Liver (tissue), 9 donors: Measurements from ENCODE around the gene SCN8A. TPM values are rescaled to one million over a fixed set of nuclear protein-coding genes. Genes with fewer than 3 reads are reported as not detected.

Experiments used
- DNase-seq: peaks from one replicate; pipeline ENCODE4 v3.0.0-alpha.2; 2017; ENCODE audit warnings: low spot score
- H3K27ac ChIP-seq, 2 donors: one replicate each; pipeline ENCODE4 v1.7.0; 2013; ENCODE audit warnings: inconsistent platforms in 2 of 2, low read length in 2 of 2, control low read depth in 1 of 2, low read depth in 1 of 2, mild to moderate bottlenecking in 1 of 2
- H3K27me3 ChIP-seq, 4 donors: one replicate each; pipeline versions ENCODE4 v1.6.1 to v1.7.0; 2013; ENCODE audit warnings: low read length in 3 of 4, inconsistent platforms in 1 of 4, mild to moderate bottlenecking in 1 of 4, moderate library complexity in 1 of 4; ENCODE audit not compliant: control insufficient read depth in 4 of 4, insufficient read depth in 4 of 4
- H3K36me3 ChIP-seq, 4 donors: one replicate each; pipeline versions ENCODE4 v1.6.1 to v1.7.0; 2013; ENCODE audit warnings: low read length in 3 of 4, mild to moderate bottlenecking in 3 of 4, low read depth in 1 of 4, moderate library complexity in 1 of 4; ENCODE audit not compliant: control insufficient read depth in 4 of 4, insufficient read depth in 3 of 4
- H3K4me1 ChIP-seq, 4 donors: one replicate each; pipeline versions ENCODE4 v1.6.1 to v1.7.0; 2013; ENCODE audit warnings: low read length in 3 of 4, mild to moderate bottlenecking in 3 of 4, moderate library complexity in 1 of 4; ENCODE audit not compliant: control insufficient read depth in 4 of 4, insufficient read depth in 4 of 4
- H3K4me3 ChIP-seq, 3 donors: one replicate each; pipeline versions ENCODE4 v1.6.1 to v1.7.0; 2013; ENCODE audit warnings: low read length in 3 of 3, control low read depth in 1 of 3, low read depth in 1 of 3, mild to moderate bottlenecking in 1 of 3
- H3K9ac ChIP-seq, 2 donors: one replicate each; pipeline ENCODE4 v1.7.0; 2013; ENCODE audit warnings: low read length in 2 of 2, mild to moderate bottlenecking in 2 of 2, moderate library complexity in 2 of 2, control low read depth in 1 of 2, low read depth in 1 of 2
- H3K9me3 ChIP-seq, 4 donors: one replicate each; pipeline versions ENCODE4 v1.6.1 to v1.7.0; 2013; ENCODE audit warnings: low read length in 3 of 4; ENCODE audit not compliant: control insufficient read depth in 4 of 4
- EGR1 ChIP-seq, 2 donors: IDR thresholded peaks; 2 replicates each; pipeline ENCODE4 v1.6.1; 2016 to 2018; ENCODE audit warnings: antibody characterized with exemption in 2 of 2, low read depth in 2 of 2
- FOXA1 ChIP-seq: IDR thresholded peaks from 2 replicates; pipeline ENCODE4 v1.6.1; 2016; ENCODE audit warnings: antibody characterized with exemption
- FOXA2 ChIP-seq: IDR thresholded peaks from 2 replicates; pipeline ENCODE4 v1.6.1; 2016; ENCODE audit warnings: antibody characterized with exemption
- GABPA ChIP-seq, 2 donors: IDR thresholded peaks in 1 of 2; conservative IDR thresholded peaks in 1 of 2; 2 replicates each; pipeline ENCODE4 v1.6.1; 2016; ENCODE audit warnings: antibody characterized with exemption in 2 of 2, mild to moderate bottlenecking in 1 of 2, moderate library complexity in 1 of 2
- HNF4A ChIP-seq, 2 donors: conservative IDR thresholded peaks; 2 replicates each; pipeline ENCODE4 v1.6.1; 2016; ENCODE audit warnings: antibody characterized with exemption in 2 of 2, mild to moderate bottlenecking in 2 of 2
- HNF4G ChIP-seq: IDR thresholded peaks from 2 replicates; pipeline ENCODE4 v1.6.1; 2016; ENCODE audit warnings: antibody characterized with exemption
- JUND ChIP-seq, 2 donors: IDR thresholded peaks; 2 replicates each; pipeline ENCODE4 v1.6.1; 2016; ENCODE audit warnings: antibody characterized with exemption in 2 of 2
- MAX ChIP-seq: IDR thresholded peaks from 2 replicates; pipeline ENCODE4 v1.6.1; 2016; ENCODE audit warnings: antibody characterized with exemption
- NR2F2 ChIP-seq: IDR thresholded peaks from 2 replicates; pipeline ENCODE4 v1.6.1; 2016; ENCODE audit warnings: antibody characterized with exemption
- RAD21 ChIP-seq, 2 donors: IDR thresholded peaks; 2 replicates each; pipeline ENCODE4 v1.6.1; 2016; ENCODE audit warnings: antibody characterized with exemption in 2 of 2, mild to moderate bottlenecking in 2 of 2
- RXRA ChIP-seq, 2 donors: IDR thresholded peaks; 2 replicates each; pipeline ENCODE4 v1.6.1; 2017 to 2018; ENCODE audit warnings: antibody characterized with exemption in 2 of 2, mild to moderate bottlenecking in 1 of 2
- SP1 ChIP-seq: IDR thresholded peaks from 2 replicates; pipeline ENCODE4 v1.6.1; 2018; ENCODE audit warnings: antibody characterized with exemption, mild to moderate bottlenecking
- TAF1 ChIP-seq: conservative IDR thresholded peaks from 2 replicates; pipeline ENCODE4 v1.6.1; 2016; ENCODE audit warnings: antibody characterized with exemption, mild to moderate bottlenecking
- YY1 ChIP-seq: IDR thresholded peaks from 2 replicates; pipeline ENCODE4 v1.6.1; 2016; ENCODE audit warnings: antibody characterized with exemption, mild to moderate bottlenecking
- WGBS: extraction: QIAGEN DNeasy Blood & Tissue Kit; methylation state at CpG from one replicate; pipeline ENCODE4 v1.1.7; 2013; 5-methylcytosine and 5-hydroxymethylcytosine counted together
- polyA plus RNA-seq, 2 donors: library from polyadenylated mRNA; stranded (reverse) in 1 of 2; unstranded in 1 of 2; fragments of 200-250 nt in 1 of 2; fragments of >200 nt in 1 of 2; fragmentation: Nextera tagmentation in 1 of 2; extraction: Ambion mirVana in 1 of 2; gene quantifications; one replicate each; pipeline versions ENCODE4 v1.2.1 to v1.2.3, GENCODE V29; 2013 to 2015
- total RNA-seq, 2 donors: library from RNA; depleted of rRNA; stranded (reverse); fragments of >200 nt; gene quantifications; one replicate each; pipeline ENCODE4 v1.2.3, GENCODE V29; 2014
- TF ChIP-seq, protein P1 (sequence below): IDR thresholded peaks from 2 replicates; pipeline ENCODE4 v1.6.1; 2016; ENCODE audit warnings: antibody characterized with exemption
- TF ChIP-seq, protein P2 (sequence below): fragments of 150-350 bp; IDR thresholded peaks from 2 replicates; pipeline ENCODE4 v1.5.1; 2017; ENCODE audit warnings: improper control_type of control experiment, low read depth, low read length; ENCODE audit not compliant: missing input control
- TF ChIP-seq, protein P3 (sequence below): IDR thresholded peaks from 2 replicates; pipeline ENCODE4 v1.6.1; 2016; ENCODE audit warnings: antibody characterized with exemption, mild to moderate bottlenecking
- donor health status: healthy.
- donor health status: healthy.
- donor health status: healthy.
- donor health status: healthy.
- donor health status: healthy.

Gene SCN8A
- total and polyA plus RNA-seq, 4 donors, result 0.84 to 12.7 (median 3.8) TPM

DNA sequence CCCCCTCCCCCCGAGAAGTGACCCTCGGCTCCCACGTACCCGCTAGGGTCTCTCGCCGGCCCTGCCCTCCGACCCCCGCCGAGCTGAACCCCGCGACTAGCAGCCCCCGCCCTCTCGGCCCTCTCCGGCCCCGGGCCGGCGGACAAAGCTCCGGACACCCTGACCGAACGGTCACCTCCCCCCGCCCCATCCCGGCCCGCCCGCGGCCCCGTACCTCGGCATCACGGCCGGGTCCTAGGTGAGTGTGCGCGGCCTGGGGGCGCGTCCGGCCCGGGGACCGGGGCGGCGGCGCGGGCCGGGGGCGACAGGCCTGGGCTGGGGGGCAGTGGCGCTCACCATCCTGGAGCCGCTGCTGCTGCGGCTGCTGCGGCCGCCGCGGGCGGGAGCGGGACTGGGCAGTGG is 257.3 kb downstream of the SCN8A start, which contains the start of gene FIGNL2:
TSS of gene FIGNL2 (minus strand) at position 393 of the 402 bp plus-strand sequence. CDS start 26,305 bp downstream, outside the sequence.
- 2% methylated on average over 51 of the region's 51 CpGs for WGBS
- no peaks in the 10 kb centered on the region for H3K36me3 ChIP-seq
- TF ChIP-seq MAX (no peak), EGR1 (IDR thresholded peaks at IDR 0.05; ENCODE audit: low read depth in 2 of 2) (no peak), HNF4G (no peak), NR2F2 (no peak), SP1 (no peak), RAD21 (IDR thresholded peaks at IDR 0.05) (no peak), GABPA (IDR thresholded peaks at IDR 0.05 in 1 of 2, conservative IDR thresholded peaks at IDR 0.05 in 1 of 2) (no peak)
- TF ChIP-seq, protein P1, sequence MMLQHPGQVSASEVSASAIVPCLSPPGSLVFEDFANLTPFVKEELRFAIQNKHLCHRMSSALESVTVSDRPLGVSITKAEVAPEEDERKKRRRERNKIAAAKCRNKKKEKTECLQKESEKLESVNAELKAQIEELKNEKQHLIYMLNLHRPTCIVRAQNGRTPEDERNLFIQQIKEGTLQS, result no peak
- TF ChIP-seq, protein P2, sequence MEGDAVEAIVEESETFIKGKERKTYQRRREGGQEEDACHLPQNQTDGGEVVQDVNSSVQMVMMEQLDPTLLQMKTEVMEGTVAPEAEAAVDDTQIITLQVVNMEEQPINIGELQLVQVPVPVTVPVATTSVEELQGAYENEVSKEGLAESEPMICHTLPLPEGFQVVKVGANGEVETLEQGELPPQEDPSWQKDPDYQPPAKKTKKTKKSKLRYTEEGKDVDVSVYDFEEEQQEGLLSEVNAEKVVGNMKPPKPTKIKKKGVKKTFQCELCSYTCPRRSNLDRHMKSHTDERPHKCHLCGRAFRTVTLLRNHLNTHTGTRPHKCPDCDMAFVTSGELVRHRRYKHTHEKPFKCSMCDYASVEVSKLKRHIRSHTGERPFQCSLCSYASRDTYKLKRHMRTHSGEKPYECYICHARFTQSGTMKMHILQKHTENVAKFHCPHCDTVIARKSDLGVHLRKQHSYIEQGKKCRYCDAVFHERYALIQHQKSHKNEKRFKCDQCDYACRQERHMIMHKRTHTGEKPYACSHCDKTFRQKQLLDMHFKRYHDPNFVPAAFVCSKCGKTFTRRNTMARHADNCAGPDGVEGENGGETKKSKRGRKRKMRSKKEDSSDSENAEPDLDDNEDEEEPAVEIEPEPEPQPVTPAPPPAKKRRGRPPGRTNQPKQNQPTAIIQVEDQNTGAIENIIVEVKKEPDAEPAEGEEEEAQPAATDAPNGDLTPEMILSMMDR, result no peak
- peak within 1 kb of the TSS in 1 of 2 donors; percentile 48 for H3K9ac ChIP-seq
- H3K27ac ChIP-seq, result peak within 1 kb of the TSS in 1 of 2 donors; percentile 50
- peaks cover 4 to 17% (median 13%) of the 10 kb centered on the region in 4 donors for H3K4me1 ChIP-seq
- no peak for DNase-seq
- peak within 1 kb of the TSS in 2 of 3 donors; percentile 45 to 84 for H3K4me3 ChIP-seq
- no peaks in the 10 kb centered on the region for H3K9me3 ChIP-seq
- H3K27me3 ChIP-seq, result peaks cover 0 to 7% (median 0%) of the 10 kb centered on the region in 4 donors

DNA sequence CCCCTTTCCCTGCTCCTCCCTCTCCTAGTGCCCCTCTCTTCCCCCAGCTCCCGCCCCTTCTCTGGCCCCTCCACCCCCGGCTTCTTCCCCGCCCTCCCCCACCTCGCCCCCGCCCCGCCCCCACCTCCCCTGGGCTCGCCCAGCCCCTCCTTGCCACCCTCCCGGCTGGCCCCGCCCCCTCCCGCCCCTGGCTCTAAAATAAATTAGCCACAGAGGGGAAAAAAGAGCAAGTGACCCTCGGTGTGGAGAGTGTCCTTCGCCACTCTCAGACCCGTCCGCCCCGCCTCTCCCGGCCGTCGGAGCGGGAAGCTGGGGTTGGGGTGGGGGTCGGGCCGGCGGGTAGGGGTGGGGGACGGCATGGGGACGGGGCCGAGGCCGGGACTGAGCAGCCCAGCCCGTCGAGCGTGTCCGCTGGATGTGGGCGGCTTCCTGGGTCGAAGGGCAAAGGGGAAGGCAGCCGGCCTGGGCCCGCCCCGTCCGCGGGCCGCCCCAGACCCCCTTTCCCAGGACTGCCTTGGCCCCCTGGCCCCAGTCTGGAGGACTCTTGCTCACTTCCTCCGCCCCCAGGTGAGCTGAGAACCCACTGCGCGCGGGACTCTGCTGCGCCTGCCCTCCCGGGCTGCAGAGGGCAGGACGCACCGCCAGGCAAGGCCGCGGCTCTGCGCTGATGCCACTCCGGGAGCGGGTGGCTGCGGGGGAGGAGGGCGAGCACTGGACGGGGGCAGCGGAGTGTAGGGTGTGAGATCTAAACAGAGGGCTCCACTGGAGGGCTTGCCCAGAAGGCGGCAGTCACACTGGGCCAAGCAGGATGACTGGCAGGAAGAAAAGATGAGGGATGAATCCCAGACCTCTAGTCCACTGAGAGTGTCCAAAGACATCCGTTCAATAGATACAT is 258.1 kb downstream of the SCN8A start:
- H3K36me3 ChIP-seq, result no peaks in the 10 kb centered on the region
- WGBS, result 27% methylated on average over 57 of the region's 57 CpGs
- peak; percentile 56 for DNase-seq
- H3K27me3 ChIP-seq, result peaks cover 0 to 3% (median 0%) of the 10 kb centered on the region in 4 donors
- peak overlapping the region in 1 of 2 donors; percentile 45 for H3K27ac ChIP-seq
- H3K4me3 ChIP-seq, result peak overlapping the region in 2 of 3 donors; percentile 7 to 84
- H3K4me1 ChIP-seq, result peaks cover 4 to 17% (median 13%) of the 10 kb centered on the region in 4 donors
- H3K9me3 ChIP-seq, result no peaks in the 10 kb centered on the region
- H3K9ac ChIP-seq, result no peak overlapping the region
- TF ChIP-seq FOXA2 (no peak), YY1 (no peak), SP1 (peak; percentile 19), HNF4A (conservative IDR thresholded peaks at IDR 0.05) (peak in 1 of 2 donors; percentile 51)

- Histone ChIP-seq H3K9ac (no peak overlapping the region), H3K9me3 (no peaks in the 10 kb centered on the region), H3K27ac (no peak overlapping the region), H3K27me3 (no peaks in the 10 kb centered on the region), H3K4me3 (peak overlapping the region in 1 of 3 donors; percentile 84), H3K4me1 (peaks cover 4 to 17% (median 13%) of the 10 kb centered on the region in 4 donors), H3K36me3 (no peaks in the 10 kb centered on the region)
- WGBS, result 83% methylated on average over 8 of the region's 8 CpGs
- no peak for DNase-seq
- TF ChIP-seq JUND (IDR thresholded peaks at IDR 0.05), result no peak
- TF ChIP-seq YY1, result no peak
- no peak for TF ChIP-seq TAF1
- no peak for TF ChIP-seq FOXA1
- TF ChIP-seq, protein P2, result no peak
- no peak for TF ChIP-seq RXRA (IDR thresholded peaks at IDR 0.05)
- TF ChIP-seq NR2F2, result no peak
- TF ChIP-seq, protein P3, sequence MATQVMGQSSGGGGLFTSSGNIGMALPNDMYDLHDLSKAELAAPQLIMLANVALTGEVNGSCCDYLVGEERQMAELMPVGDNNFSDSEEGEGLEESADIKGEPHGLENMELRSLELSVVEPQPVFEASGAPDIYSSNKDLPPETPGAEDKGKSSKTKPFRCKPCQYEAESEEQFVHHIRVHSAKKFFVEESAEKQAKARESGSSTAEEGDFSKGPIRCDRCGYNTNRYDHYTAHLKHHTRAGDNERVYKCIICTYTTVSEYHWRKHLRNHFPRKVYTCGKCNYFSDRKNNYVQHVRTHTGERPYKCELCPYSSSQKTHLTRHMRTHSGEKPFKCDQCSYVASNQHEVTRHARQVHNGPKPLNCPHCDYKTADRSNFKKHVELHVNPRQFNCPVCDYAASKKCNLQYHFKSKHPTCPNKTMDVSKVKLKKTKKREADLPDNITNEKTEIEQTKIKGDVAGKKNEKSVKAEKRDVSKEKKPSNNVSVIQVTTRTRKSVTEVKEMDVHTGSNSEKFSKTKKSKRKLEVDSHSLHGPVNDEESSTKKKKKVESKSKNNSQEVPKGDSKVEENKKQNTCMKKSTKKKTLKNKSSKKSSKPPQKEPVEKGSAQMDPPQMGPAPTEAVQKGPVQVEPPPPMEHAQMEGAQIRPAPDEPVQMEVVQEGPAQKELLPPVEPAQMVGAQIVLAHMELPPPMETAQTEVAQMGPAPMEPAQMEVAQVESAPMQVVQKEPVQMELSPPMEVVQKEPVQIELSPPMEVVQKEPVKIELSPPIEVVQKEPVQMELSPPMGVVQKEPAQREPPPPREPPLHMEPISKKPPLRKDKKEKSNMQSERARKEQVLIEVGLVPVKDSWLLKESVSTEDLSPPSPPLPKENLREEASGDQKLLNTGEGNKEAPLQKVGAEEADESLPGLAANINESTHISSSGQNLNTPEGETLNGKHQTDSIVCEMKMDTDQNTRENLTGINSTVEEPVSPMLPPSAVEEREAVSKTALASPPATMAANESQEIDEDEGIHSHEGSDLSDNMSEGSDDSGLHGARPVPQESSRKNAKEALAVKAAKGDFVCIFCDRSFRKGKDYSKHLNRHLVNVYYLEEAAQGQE, result no peak
Measured at GRCh38 chr12:51850081-51850964, 259.3 kb downstream of the SCN8A start.
